ENCODE measurements around the gene EPB41.
"Not testable (repeated sequence)": the region's sequence is repeated elsewhere in the genome, so short reads cannot be mapped to it uniquely, and the experiment has no call there.

EPB41 gene

DNA sequence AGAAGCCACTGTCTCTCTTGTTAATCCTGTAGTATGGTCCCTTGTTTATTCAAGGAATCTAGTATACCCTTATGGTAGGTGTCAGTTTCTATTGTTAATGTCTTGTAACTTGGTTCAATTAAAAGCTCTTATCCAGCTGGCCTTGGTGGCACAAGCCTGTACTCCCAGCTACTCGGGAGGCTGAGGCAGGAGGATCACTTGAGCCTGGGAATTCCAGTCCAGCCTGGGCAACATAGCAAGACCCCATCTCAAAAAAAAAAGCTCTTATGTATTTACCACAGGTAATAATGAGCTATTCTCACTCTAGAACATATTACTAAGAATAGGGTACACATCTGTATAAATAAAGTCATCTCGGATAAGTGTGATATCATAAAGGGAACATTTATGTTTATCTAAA, 162.8 kb downstream of the EPB41 start:
- TF ChIP-seq, protein P1, sequence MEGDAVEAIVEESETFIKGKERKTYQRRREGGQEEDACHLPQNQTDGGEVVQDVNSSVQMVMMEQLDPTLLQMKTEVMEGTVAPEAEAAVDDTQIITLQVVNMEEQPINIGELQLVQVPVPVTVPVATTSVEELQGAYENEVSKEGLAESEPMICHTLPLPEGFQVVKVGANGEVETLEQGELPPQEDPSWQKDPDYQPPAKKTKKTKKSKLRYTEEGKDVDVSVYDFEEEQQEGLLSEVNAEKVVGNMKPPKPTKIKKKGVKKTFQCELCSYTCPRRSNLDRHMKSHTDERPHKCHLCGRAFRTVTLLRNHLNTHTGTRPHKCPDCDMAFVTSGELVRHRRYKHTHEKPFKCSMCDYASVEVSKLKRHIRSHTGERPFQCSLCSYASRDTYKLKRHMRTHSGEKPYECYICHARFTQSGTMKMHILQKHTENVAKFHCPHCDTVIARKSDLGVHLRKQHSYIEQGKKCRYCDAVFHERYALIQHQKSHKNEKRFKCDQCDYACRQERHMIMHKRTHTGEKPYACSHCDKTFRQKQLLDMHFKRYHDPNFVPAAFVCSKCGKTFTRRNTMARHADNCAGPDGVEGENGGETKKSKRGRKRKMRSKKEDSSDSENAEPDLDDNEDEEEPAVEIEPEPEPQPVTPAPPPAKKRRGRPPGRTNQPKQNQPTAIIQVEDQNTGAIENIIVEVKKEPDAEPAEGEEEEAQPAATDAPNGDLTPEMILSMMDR (conservative IDR thresholded peaks at IDR 0.05; ENCODE audit: low read length) = no peak

DNA sequence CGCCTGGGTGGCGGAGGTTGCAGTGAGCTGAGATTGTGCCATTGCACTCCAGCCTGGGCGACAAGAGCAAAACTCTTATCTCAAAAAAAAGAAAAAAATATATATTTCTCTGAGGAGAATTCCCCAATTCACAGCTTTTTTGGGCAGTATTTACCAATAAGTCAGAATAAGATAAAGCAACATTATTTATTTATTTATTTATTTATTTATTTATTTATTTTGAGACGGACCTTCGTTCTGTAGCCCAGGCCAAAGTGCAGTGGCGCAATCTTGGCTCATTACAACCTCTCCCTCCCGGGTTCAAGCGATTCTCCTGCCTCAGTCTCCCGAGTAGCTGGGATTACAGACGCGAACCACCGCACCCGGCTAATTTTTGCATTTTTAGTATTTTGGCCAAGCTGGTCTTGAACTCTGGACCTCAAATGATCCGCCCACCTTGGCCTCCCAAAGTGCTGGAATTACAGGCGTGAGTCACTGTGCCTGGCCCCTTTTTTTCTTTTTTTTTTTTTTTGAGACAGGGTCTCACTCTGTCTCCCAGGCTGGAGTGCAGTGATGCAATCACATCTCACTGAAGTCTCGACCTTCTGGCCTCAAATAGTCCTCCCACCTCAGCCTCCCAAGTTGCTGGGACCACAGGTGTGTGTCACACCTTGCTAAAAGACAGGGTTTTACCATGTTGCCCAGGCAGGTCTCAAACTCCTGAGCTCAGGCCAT, 165.7 kb downstream of the EPB41 start:
- H3K4me3 ChIP-seq (ENCODE audit: low read length); DNase-seq (ENCODE audit: low read depth): not testable (repeated sequence)

More for the DNA sequence above, 162.8 kb downstream of the EPB41 start:
- no peak for DNase-seq (ENCODE audit: low read depth)
- H3K4me3 ChIP-seq (ENCODE audit: low read length) = no peak overlapping the region

DNA sequence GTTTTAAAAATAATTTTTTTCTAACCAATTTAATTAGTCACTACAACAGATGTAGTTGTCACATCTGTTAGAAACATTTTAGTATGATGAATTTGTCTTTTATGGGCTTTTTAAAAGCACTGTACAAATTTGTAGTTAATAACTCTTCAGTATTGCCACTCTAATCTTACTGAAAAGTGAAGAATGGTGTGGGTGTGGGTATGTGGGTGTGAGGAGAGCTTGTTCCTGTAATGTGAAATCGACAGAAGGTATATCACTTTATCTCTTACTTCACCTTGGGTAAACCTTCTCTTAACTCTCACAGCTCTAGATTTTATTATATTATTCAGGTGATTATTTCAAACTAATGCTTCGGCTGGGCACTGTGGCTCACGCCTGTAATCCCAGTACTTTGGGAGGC, 166.8 kb downstream of the EPB41 start:
- no peak for DNase-seq (ENCODE audit: low read depth)
- TF ChIP-seq, protein P1 (conservative IDR thresholded peaks at IDR 0.05; ENCODE audit: low read length) = no peak
- H3K4me3 ChIP-seq (ENCODE audit: low read length) = no peak overlapping the region

DNA sequence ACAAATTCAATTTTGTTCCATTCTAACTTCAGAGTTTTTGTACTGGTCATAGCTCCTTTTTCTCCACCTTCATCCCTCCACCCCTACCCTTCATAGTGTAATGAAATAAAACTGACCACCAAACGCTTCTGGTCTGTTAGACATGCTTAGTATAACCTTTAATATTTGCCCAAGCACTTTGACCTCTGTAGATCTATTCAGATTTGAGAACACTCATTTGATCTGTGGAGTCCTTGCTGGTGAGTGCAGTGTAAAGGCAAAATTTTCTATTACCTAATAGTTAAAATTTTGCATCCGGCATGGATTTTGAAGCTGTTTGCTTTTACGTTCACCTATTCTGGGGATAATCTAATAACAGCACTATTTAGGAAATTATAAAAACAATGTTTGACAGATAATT, 168.2 kb downstream of the EPB41 start:
- TF ChIP-seq, protein P1 (conservative IDR thresholded peaks at IDR 0.05; ENCODE audit: low read length) = no peak
- DNase-seq (ENCODE audit: low read depth) = no peak
- no peak overlapping the region for H3K4me3 ChIP-seq (ENCODE audit: low read length)

DNA sequence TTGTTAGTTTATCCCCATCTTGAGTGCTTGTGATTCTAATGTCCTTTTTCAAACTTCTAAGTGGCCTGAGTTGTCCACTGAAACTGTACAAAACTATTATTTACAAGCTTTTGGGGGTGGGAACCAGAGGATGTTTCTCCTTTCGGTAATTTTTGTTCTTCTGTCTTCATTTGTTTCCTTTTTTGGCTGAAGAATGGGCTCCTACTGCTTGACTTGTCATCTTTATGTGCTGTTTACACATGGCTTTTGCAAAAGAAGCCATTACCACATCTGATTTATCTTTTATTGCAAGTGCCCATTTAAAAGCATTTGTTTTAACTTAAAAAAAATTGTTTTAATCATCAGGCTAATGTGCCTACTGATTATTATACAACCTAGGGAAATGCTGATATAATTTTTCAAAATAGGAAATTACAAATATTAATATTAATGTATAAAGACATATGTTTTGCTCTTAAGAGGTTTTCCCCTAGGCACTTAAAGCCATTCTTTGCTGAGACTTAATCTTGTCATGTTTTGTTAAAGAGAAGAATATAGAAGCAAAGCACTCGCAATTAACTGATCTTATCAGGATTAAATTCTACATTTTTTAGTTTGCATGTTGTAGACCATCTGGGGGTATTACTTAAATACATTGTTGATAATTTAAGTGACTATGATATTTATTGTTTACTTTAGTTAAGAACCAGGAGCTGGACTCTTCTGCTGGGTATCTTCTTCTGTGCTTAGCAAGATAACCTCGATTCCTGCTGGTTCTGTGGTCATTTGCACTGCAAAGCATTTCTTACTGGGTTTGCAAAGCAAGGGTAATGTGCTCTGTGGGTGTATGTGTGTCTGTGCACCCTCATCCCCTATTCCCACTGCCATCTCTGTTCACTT, 169.2 kb downstream of the EPB41 start:
- H3K4me3 ChIP-seq (ENCODE audit: low read length) = no peak overlapping the region
- DNase-seq (ENCODE audit: low read depth) = peak; percentile 1
- TF ChIP-seq, protein P1 (conservative IDR thresholded peaks at IDR 0.05; ENCODE audit: low read length) = no peak

DNA sequence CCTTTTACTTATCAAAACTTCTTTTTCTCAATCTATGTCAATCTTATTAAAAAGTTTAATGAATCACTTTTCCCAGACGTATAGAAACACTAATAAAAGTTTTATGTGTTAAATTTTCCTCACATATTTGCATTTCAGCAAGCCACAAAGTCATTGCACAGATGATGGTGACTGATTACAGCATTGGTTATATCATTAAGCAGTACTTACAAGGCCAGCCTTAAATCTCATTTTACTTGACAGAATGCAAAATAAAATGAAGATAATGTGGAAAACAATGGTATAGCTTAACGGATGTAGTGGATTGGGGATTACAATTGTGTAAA, 169.8 kb downstream of the EPB41 start:
- TF ChIP-seq, protein P1 (conservative IDR thresholded peaks at IDR 0.05; ENCODE audit: low read length) = no peak
- no peak overlapping the region for H3K4me3 ChIP-seq (ENCODE audit: low read length)
- no peak for DNase-seq (ENCODE audit: low read depth)

DNA sequence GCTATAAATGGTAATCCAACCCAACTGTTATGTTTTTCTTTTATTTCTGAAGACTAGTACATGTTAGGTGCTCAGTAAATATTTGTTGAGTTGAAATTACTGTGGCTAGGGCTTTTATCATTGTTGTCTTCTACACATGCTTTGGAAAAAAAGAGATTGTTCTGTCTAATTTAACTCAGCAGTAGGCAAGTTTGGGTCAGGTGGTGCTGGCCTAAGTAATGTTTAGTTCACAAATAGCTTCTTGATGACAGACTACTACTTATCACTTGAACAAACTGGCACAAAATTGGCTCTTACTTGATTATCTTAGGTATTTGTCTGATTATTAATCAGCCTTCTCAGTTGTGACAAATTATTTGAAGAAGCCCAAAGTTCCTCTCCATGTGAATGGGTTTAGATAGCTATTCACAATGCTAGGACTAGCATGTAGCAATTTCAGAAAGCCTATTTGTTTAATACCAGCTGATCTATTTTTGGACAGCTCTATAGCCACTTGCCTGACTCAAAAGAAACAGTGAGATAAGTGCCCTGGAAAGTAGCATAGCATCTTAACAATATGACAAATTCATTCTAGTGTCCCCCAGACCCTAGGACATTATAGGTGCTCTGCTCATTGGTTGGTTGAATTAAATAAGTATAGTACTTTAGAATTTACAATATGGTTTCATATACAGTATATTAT, 176.7 kb downstream of the EPB41 start:
- TF ChIP-seq, protein P1 (conservative IDR thresholded peaks at IDR 0.05; ENCODE audit: low read length) = no peak
- no peak for DNase-seq (ENCODE audit: low read depth)
- no peak overlapping the region for H3K4me3 ChIP-seq (ENCODE audit: low read length)

DNA sequence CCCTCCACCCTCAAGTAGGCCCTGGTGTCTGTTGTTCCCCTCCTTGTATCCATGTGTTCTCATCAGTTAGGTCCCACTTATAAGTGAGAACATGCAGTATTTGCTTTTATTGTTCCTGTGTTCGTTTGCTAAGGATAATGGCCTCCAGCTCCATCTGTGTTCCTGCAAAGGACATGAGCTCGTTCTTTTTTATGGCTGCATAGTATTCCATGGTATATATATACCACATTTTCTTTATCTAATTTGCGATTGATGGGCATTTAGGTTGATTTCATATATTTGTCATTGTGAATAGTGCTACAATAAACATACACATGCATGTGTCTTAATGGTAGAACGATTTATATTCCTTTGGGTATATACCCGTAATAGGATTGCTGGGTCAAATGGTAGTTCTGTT, 178.3 kb downstream of the EPB41 start:
- not testable (repeated sequence) for DNase-seq (ENCODE audit: low read depth); H3K4me3 ChIP-seq (ENCODE audit: low read length)
